ENCODE results near the gene ADAMTSL1. TPM values are rescaled to one million over a fixed set of nuclear protein-coding genes. Genes with fewer than 3 reads are reported as not detected.

Gene ADAMTSL1
- total and polyA plus RNA-seq, 5 experiments from 2014 or later, result not detected

- POLR2A ChIA-PET, result no interaction called here
- Mint-ChIP-seq H3K27me3 (peaks cover 0 to 10% (median 4%) of the 10 kb centered on the region in 5 donors), H3K4me1 (no peaks in the 10 kb centered on the region), H3K4me3 (no peak overlapping the region), H3K27ac (no peak overlapping the region), H3K36me3 (peaks cover 0 to 26% (median 8%) of the 10 kb centered on the region in 3 donors), H3K9me3 (peaks cover 0 to 33% (median 17%) of the 10 kb centered on the region in 9 donors)
- DNase-seq, result no peak
- ATAC-seq, result no peak
Measured at GRCh38 chr9:18893046-18893445, 419.1 kb downstream of the ADAMTSL1 start.

DNA sequence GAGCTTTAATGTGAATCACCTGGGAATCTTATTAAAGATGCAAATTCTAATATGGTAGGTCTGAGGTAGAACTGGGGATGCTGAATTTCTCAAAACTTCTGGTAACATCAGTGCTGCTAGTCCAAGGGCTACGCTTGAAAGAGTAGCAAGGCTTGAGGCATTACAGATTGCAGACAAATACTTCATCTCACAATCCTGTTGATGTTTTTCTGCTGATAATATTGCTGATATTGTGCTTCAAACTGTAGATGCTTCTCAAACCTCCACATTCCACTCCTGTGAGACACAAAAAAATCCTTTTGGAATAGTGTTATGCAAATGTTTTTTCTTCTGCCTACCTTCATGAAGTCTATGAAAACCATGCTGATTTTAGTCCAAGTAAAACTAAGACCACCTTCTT is 419.5 kb downstream of the ADAMTSL1 start:
- peaks cover 0 to 33% (median 21%) of the 10 kb centered on the region in 9 donors for H3K9me3 Mint-ChIP-seq
- peaks cover 0 to 30% (median 10%) of the 10 kb centered on the region in 3 donors for H3K36me3 Mint-ChIP-seq
- ATAC-seq, result no peak

DNA sequence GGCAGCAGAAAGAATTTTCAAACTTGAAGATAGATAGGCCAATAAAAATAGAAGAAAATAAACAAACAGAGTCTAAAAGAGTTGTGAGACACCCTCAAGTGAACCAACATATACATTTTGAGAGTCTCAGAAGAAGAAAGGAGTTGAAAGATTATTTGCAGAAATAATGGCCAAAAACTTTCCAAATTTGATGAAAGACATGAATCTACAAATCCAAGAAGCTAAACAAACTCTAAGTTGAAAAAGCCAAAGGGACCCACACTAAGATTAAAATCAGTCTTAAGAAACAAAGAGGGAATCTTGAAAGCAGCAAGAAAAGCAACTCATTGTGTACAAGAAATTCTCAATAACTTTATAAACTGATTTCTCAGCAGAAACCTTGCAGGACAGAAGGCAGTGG is 422.1 kb downstream of the ADAMTSL1 start:
- peaks cover 0 to 6% (median 4%) of the 10 kb centered on the region in 5 donors for H3K27me3 Mint-ChIP-seq
- no peak overlapping the region for H3K4me3 Mint-ChIP-seq
- POLR2A ChIA-PET, result no interaction called here
- ATAC-seq (no peak), DNase-seq (no peak)
- peaks cover under 1 to 55% (median 34%) of the 10 kb centered on the region in 9 donors for H3K9me3 Mint-ChIP-seq
- H3K36me3 Mint-ChIP-seq, result peaks cover 0 to 36% (median 10%) of the 10 kb centered on the region in 3 donors
- no peaks in the 10 kb centered on the region for H3K4me1 Mint-ChIP-seq
- H3K27ac Mint-ChIP-seq, result no peak overlapping the region

More for the DNA sequence above, 419.5 kb downstream of the ADAMTSL1 start:
- H3K27ac Mint-ChIP-seq, result no peak overlapping the region
- H3K4me1 Mint-ChIP-seq, result no peaks in the 10 kb centered on the region
- no peak overlapping the region for H3K4me3 Mint-ChIP-seq
- peaks cover 0 to 14% (median 4%) of the 10 kb centered on the region in 5 donors for H3K27me3 Mint-ChIP-seq
- POLR2A ChIA-PET, result no interaction called here
- DNase-seq, result no peak

DNA sequence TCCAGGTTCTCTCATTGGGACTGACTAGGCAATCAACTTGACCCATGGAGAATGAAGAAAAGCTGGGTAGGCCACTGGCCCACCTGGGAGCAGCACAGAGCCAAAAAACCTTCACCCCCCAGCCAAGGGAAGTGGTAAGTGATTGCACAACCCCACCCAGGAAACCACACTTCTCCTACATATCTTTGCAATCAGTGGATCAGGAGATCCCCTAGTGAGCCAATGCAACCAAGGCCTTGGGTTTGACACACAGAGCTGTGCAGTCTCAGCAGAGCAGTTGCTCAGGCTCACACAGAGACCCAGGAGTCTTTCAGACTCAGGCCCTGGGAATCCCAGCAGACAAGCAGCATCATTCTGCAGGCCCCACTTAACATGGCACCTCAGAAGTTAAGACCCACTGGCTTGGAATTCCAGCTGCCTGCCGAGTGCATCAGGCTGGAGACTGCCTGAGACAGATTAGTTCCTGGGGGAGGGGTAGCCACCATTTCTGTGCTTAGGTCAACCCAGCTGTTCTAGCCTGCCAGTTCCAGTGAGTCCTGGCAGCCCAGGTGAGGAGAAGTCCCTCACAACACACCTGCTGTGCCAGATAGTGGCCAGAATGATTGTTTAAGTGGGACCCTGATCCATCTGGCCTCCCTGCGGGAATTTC is 422.7 kb downstream of the ADAMTSL1 start:
- DNase-seq, result no peak
- no peak for ATAC-seq
- Mint-ChIP-seq H3K27me3 (peaks cover 0 to 6% (median 4%) of the 10 kb centered on the region in 5 donors), H3K27ac (peak overlapping the region in 1 of 10 donors; percentile 26), H3K4me3 (no peak overlapping the region), H3K9me3 (peaks cover 7 to 61% (median 40%) of the 10 kb centered on the region in 9 donors), H3K4me1 (no peaks in the 10 kb centered on the region), H3K36me3 (peaks cover 0 to 40% (median 10%) of the 10 kb centered on the region in 3 donors)
- POLR2A ChIA-PET, result no interaction called here

- no peak for ATAC-seq
Measured at GRCh38 chr9:18903450-18903849, 429.5 kb downstream of the ADAMTSL1 start.

GRCh38 chr9:18905028-18905882 is 431.3 kb downstream of the ADAMTSL1 start:
- DNase-seq (no peak), ATAC-seq (no peak)
- no peaks in the 10 kb centered on the region for H3K4me1 Mint-ChIP-seq
- peaks cover 1 to 22% (median 14%) of the 10 kb centered on the region in 5 donors for H3K27me3 Mint-ChIP-seq
- POLR2A ChIA-PET, result no interaction called here
- H3K9me3 Mint-ChIP-seq, result peaks cover 0 to 27% (median 14%) of the 10 kb centered on the region in 9 donors
- H3K36me3 Mint-ChIP-seq, result peaks cover 0 to 4% (median 2%) of the 10 kb centered on the region in 3 donors
- no peak overlapping the region for H3K4me3 Mint-ChIP-seq
- no peak overlapping the region for H3K27ac Mint-ChIP-seq

More at GRCh38 chr9:18903450-18903849, 429.5 kb downstream of the ADAMTSL1 start:
- no peak for DNase-seq
- no peak overlapping the region for H3K27ac Mint-ChIP-seq
- H3K4me3 Mint-ChIP-seq, result no peak overlapping the region
- POLR2A ChIA-PET, result no interaction called here
- H3K9me3 Mint-ChIP-seq, result peaks cover 0 to 44% (median 21%) of the 10 kb centered on the region in 9 donors
- peaks cover 0 to 16% (median 10%) of the 10 kb centered on the region in 5 donors for H3K27me3 Mint-ChIP-seq
- H3K36me3 Mint-ChIP-seq, result peaks cover 0 to 10% (median 2%) of the 10 kb centered on the region in 3 donors
- no peaks in the 10 kb centered on the region for H3K4me1 Mint-ChIP-seq

DNA sequence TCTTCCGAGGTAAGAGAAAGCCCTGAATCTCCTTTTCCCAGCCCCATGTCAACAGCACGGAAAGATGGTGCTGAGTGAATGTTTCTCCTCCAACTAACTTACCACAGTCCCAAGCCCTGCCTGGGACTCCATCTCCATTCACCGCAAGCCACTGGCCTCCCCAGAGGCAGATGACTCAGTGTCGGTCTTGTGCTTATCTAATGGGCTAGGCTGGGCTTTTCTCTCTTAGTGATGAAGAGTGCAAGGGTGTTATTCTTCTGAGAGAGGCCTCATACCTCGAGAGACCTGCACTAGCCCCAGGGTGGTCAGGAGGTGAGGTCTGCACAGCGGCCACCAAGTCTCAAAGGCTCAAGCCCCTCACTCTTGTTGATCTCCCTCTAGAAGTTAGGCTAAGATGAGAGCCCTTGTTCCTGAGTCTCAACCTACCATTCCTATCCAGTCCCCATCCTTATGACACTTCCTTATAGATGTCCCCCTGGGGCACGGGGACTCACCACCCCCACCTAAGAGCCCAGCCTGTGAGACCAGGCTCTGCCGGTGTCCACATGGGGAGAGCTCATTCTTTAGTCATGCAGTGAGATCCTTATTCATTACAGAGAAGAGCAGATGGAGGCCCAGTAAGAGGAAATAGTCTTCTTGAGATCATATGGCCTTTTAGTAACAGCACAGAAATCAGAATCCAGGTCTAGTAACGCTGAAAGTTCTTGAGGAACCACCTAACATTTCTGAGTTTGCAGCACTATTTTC is 432.1 kb downstream of the ADAMTSL1 start:
- no peak overlapping the region for H3K4me3 Mint-ChIP-seq
- H3K27me3 Mint-ChIP-seq, result peaks cover 1 to 22% (median 14%) of the 10 kb centered on the region in 5 donors
- no peaks in the 10 kb centered on the region for H3K4me1 Mint-ChIP-seq
- ATAC-seq, result no peak
- H3K9me3 Mint-ChIP-seq, result peaks cover 0 to 24% (median 13%) of the 10 kb centered on the region in 9 donors
- H3K36me3 Mint-ChIP-seq, result peaks cover 0 to 4% (median 2%) of the 10 kb centered on the region in 3 donors
- no peak overlapping the region for H3K27ac Mint-ChIP-seq
- POLR2A ChIA-PET, result no interaction called here
- DNase-seq, result no peak

- no peaks in the 10 kb centered on the region for H3K4me1 Mint-ChIP-seq
- no peak overlapping the region for H3K27ac Mint-ChIP-seq
- ATAC-seq (no peak), DNase-seq (no peak)
- H3K36me3 Mint-ChIP-seq, result peaks cover 0 to 2% (median 0%) of the 10 kb centered on the region in 3 donors
- no peak overlapping the region for H3K4me3 Mint-ChIP-seq
- POLR2A ChIA-PET, result no interaction called here
- peaks cover 0 to 19% (median 9%) of the 10 kb centered on the region in 9 donors for H3K9me3 Mint-ChIP-seq
- H3K27me3 Mint-ChIP-seq, result peaks cover 1 to 22% (median 14%) of the 10 kb centered on the region in 5 donors
Measured at GRCh38 chr9:18906656-18907395, 432.9 kb downstream of the ADAMTSL1 start.

- no peak for ATAC-seq
- Mint-ChIP-seq H3K9me3 (peaks cover 0 to 7% (median 0%) of the 10 kb centered on the region in 9 donors), H3K36me3 (peaks cover 0 to 2% (median 0%) of the 10 kb centered on the region in 3 donors), H3K27ac (no peak overlapping the region), H3K4me3 (no peak overlapping the region), H3K4me1 (no peaks in the 10 kb centered on the region), H3K27me3 (peaks cover 2 to 22% (median 14%) of the 10 kb centered on the region in 5 donors)
- no peak for DNase-seq
- POLR2A ChIA-PET, result no interaction called here
Measured at GRCh38 chr9:18907927-18908625, 434.1 kb downstream of the ADAMTSL1 start.

DNA sequence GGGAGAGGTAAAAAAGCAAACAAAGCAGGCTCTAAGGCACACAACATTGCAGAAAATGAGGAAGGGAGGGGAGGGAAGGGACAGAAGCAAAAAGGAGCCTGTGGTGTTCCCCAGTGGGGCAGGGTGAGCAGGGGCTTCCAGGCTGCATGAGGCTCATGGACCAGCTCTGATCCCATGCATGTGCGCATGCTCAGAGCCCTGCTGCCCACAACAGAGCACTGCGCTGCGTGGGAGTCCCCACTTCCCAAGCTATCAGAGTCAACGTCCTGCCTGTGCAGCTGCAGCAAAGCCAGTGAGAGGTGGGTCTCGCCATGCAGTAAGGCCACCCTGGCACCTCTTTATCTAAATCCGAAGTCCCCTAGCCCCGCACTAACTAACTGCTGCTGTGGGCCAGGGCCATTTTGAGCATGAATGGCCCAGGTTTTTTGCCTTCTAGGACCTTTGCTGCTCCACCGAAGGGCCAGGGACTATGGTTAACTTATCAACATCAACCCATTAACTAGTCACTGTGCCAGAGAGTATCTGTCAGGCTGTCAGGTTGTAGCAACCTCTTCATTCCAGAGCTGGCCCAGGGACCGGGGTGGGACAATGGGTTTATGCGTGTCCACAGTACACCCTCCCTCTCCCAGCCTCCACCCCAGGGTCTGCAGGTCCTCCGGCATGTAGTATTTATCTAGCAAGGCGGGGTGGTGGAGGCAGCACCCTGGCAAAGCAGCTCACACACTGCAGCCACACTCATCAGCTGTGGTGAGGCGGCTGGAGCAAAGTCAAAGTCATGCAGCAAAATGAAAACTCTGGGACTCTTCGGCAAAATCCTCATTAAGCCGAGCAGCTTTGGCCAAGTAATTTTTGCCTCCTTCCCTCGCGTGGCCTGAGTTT is 435.4 kb downstream of the ADAMTSL1 start:
- no peak for DNase-seq
- no peak for ATAC-seq
- Mint-ChIP-seq H3K4me1 (no peaks in the 10 kb centered on the region), H3K27ac (no peak overlapping the region), H3K27me3 (peaks cover 2 to 22% (median 14%) of the 10 kb centered on the region in 5 donors), H3K36me3 (peaks cover 0 to 2% (median 0%) of the 10 kb centered on the region in 3 donors), H3K4me3 (peak overlapping the region in 1 of 10 donors; percentile 16), H3K9me3 (no peaks in the 10 kb centered on the region)
- POLR2A ChIA-PET, result no interaction called here

DNA sequence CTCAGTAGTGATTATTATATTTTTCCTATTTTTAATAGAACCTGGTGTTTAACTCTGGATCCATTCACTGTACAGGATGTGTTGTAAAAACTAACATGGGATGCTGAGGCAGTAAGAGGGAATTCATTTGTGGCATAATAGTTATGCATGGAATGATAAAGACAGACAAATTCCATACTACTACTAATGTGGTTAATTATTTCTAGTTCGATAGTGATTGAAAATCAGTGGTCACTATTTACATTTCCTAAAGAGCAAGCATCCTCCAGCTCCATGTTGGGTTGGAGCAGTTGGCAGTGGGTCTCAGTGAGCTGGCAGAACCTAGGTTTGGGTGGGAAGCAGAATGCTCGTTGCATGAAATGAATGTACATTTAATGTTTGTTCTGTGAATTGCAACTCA is 436.5 kb downstream of the ADAMTSL1 start:
- ATAC-seq (no peak), DNase-seq (no peak)
- Mint-ChIP-seq H3K27ac (no peak overlapping the region), H3K27me3 (peaks cover 2 to 22% (median 14%) of the 10 kb centered on the region in 5 donors), H3K36me3 (peaks cover 0 to 2% (median 0%) of the 10 kb centered on the region in 3 donors), H3K9me3 (no peaks in the 10 kb centered on the region), H3K4me3 (no peak overlapping the region), H3K4me1 (no peaks in the 10 kb centered on the region)
- POLR2A ChIA-PET, result no interaction called here

Measured in naive thymus-derived CD8-positive, alpha-beta T cell (primary cell).